RPMI8226 (cell line): ENCODE measurements around the gene MAP4K2.

Experiments
- DNase-seq: peaks from one replicate; pipeline ENCODE4 v3.0.0-alpha.2; 2015

Gene MAP4K2

GRCh38 chr11:64810891-64811272 is 7.9 kb upstream of the MAP4K2 start:
- no peak for DNase-seq

GRCh38 chr11:64810271-64810890 is 7.4 kb upstream of the MAP4K2 start, which contains the start of gene MEN1:
Gene MEN1 (minus strand): TSS chr11:64810551. CDS start chr11:64810109, 442 bp downstream.
- peak; percentile 96 for DNase-seq

GRCh38 chr11:64809781-64810241 is 6.8 kb upstream of the MAP4K2 start:
- DNase-seq = peak; percentile 46

GRCh38 chr11:64805481-64805880 is 2.5 kb upstream of the MAP4K2 start:
- no peak for DNase-seq

GRCh38 chr11:64804346-64805210 is 1.6 kb upstream of the MAP4K2 start:
- no peak for DNase-seq

- no peak for DNase-seq
These were observed 882 bp upstream of the MAP4K2 start for GRCh38 chr11:64803846-64804345.

- DNase-seq = no peak
These were observed 450 bp downstream of the MAP4K2 start for GRCh38 chr11:64802370-64803157.

- DNase-seq = no peak
These were observed 1.2 kb downstream of the MAP4K2 start for GRCh38 chr11:64801561-64802369.

GRCh38 chr11:64801158-64801464 is 1.9 kb downstream of the MAP4K2 start:
- DNase-seq = no peak

GRCh38 chr11:64800303-64801157 is 2.5 kb downstream of the MAP4K2 start:
- no peak for DNase-seq

GRCh38 chr11:64799623-64800302 is 3.3 kb downstream of the MAP4K2 start:
- DNase-seq = no peak

- DNase-seq = no peak
These were observed 3.8 kb downstream of the MAP4K2 start for GRCh38 chr11:64799256-64799622.

- DNase-seq = no peak
These were observed 6.1 kb downstream of the MAP4K2 start for GRCh38 chr11:64796757-64797541.

- DNase-seq = no peak
These were observed 6.8 kb downstream of the MAP4K2 start for GRCh38 chr11:64796047-64796756.

GRCh38 chr11:64794526-64794925 is 8.5 kb downstream of the MAP4K2 start:
- no peak for DNase-seq

GRCh38 chr11:64793271-64794160 is 9.5 kb downstream of the MAP4K2 start:
- DNase-seq = no peak

- DNase-seq = no peak
These were observed 10.5 kb downstream of the MAP4K2 start for GRCh38 chr11:64792482-64792881.

- DNase-seq = no peak
These were observed 11.2 kb downstream of the MAP4K2 start for GRCh38 chr11:64791781-64792291.
